HCT116 (cell line): Measurements from ENCODE around the gene AGK. TPM values are rescaled to one million over a fixed set of nuclear protein-coding genes. Genes with fewer than 3 reads are reported as not detected.

Source experiments
- ATAC-seq: fragments of 200-7000 bp; cut with Tn5 transposase; 2 replicates; pipeline ENCODE4 v1.9.1; 2020; ENCODE audit warnings: mild to moderate bottlenecking, moderate library complexity
- BruUV-seq: library from RNA; stranded (reverse); fragments of 400-500 nt; replicated peaks from 2 replicates; lab custom pipeline; 2021; lab: Mats Ljungman, UMichigan
- CTCF ChIA-PET: fragments of 300-600 bp; sonication (Branson Sonifier 250); formaldehyde crosslinking; loops from one replicate; lab custom pipeline; 2021; ENCODE audit warnings: antibody characterized with exemption; lab: Charles Lee
- POLR2A ChIA-PET: fragments of 300-600, 350-600 bp; sonication (Branson Sonifier 250); formaldehyde crosslinking; loops from one replicate; lab custom pipeline; 2021; ENCODE audit warnings: antibody characterized with exemption; lab: Charles Lee
- RAD21 ChIA-PET, 2 experiments: fragments of 300-600 bp; sonication (Branson Sonifier 250); formaldehyde crosslinking; loops; one replicate each; lab custom pipeline; 2023; ENCODE audit warnings: low total read pairs in 2 of 2; ENCODE audit not compliant: uncharacterized antibody in 2 of 2, unreplicated experiment in 2 of 2, low non-redundant PET in 1 of 2; lab: Charles Lee
- DNase-seq: peaks from one replicate; pipeline ENCODE4 v3.0.0-alpha.2; 2010; ENCODE audit warnings: low read depth, low spot score
- H2AFZ ChIP-seq: fragments of 200-600 bp; shearing (Covaris generic), sonication (generic); 2 replicates; pipeline ENCODE4 v1.6.1; 2017; ENCODE audit warnings: low read depth, mixed run types, mixed read lengths, antibody characterized with exemption, low read length; ENCODE audit not compliant: poor library complexity, severe bottlenecking
- H3K27ac ChIP-seq: 2 replicates; pipeline ENCODE4 v1.5.1; 2012; ENCODE audit warnings: low read depth, low read length
- H3K27me3 ChIP-seq: fragments of 200-600 bp; sonication (generic); 2 replicates; pipeline ENCODE4 v1.6.1; 2016; ENCODE audit warnings: mixed run types, low read length, mixed read lengths; ENCODE audit not compliant: insufficient read depth
- H3K36me3 ChIP-seq, 2 experiments: fragments of 200-500 bp in 1 of 2; fragments of 200-600 bp in 1 of 2; sonication (Bioruptor generic) in 1 of 2; sonication (generic) in 1 of 2; 2 replicates each; pipeline versions ENCODE4 v1.5.1 to v1.6.1; 2014 to 2016; ENCODE audit warnings: low read length in 2 of 2, inconsistent platforms in 1 of 2, mixed read lengths in 1 of 2, mixed run types in 1 of 2; ENCODE audit not compliant: insufficient read depth in 2 of 2, control insufficient read depth in 1 of 2
- H3K4me1 ChIP-seq, 2 experiments: fragments of 200-600 bp in 1 of 2; sonication (generic) in 1 of 2; 2 replicates each; pipeline versions ENCODE4 v1.5.1 to v1.6.1; 2012 to 2017; ENCODE audit warnings: low read length in 2 of 2, inconsistent platforms in 1 of 2, mild to moderate bottlenecking in 1 of 2, mixed read lengths in 1 of 2, mixed run types in 1 of 2, moderate library complexity in 1 of 2; ENCODE audit not compliant: insufficient read depth in 2 of 2, control insufficient read depth in 1 of 2
- H3K4me2 ChIP-seq: fragments of 200-600 bp; sonication (generic); 2 replicates; pipeline ENCODE4 v1.6.1; 2017; ENCODE audit warnings: mixed run types, low read length, mixed read lengths
- H3K4me3 ChIP-seq, 2 experiments: fragments of 200-600 bp in 1 of 2; sonication (generic) in 1 of 2; replicated peaks in 1 of 2; 2 replicates each; pipeline ENCODE4 v1.5.1; 2011 to 2016; ENCODE audit warnings: low read length in 2 of 2, control low read depth in 1 of 2, low read depth in 1 of 2, mild to moderate bottlenecking in 1 of 2, mixed read lengths in 1 of 2, mixed run types in 1 of 2
- H3K79me2 ChIP-seq: fragments of 200-600 bp; sonication (generic); 2 replicates; pipeline ENCODE4 v1.6.1; 2017; ENCODE audit warnings: mild to moderate bottlenecking, mixed run types, low read length, moderate library complexity, mixed read lengths; ENCODE audit not compliant: insufficient read depth
- H3K9ac ChIP-seq: fragments of 200-600 bp; sonication (generic); 2 replicates; pipeline ENCODE4 v1.6.1; 2016; ENCODE audit warnings: low read length, mixed read lengths
- H3K9me2 ChIP-seq: fragments of 200-600 bp; sonication (generic), shearing (Covaris generic); 2 replicates; pipeline ENCODE4 v1.6.1; 2017; ENCODE audit warnings: mixed run types, mild to moderate bottlenecking, moderate library complexity; ENCODE audit not compliant: insufficient read depth
- H3K9me3 ChIP-seq, 2 experiments: fragments of 200-500 bp in 1 of 2; fragments of 200-600 bp in 1 of 2; sonication (Bioruptor generic) in 1 of 2; sonication (generic) in 1 of 2; 2 replicates each; pipeline ENCODE4 v1.6.1; 2014 to 2017; ENCODE audit warnings: low read length in 2 of 2, mixed read lengths in 2 of 2, inconsistent platforms in 1 of 2, low read depth in 1 of 2, mild to moderate bottlenecking in 1 of 2, mixed run types in 1 of 2, moderate library complexity in 1 of 2; ENCODE audit not compliant: control insufficient read depth in 1 of 2, insufficient read depth in 1 of 2
- H4K20me1 ChIP-seq: fragments of 200-600 bp; sonication (generic), shearing (Covaris generic); 2 replicates; pipeline ENCODE4 v1.6.1; 2017; ENCODE audit warnings: mixed run types, mild to moderate bottlenecking, moderate library complexity; ENCODE audit not compliant: insufficient read depth
- CEBPB ChIP-seq: IDR thresholded peaks from 2 replicates; pipeline ENCODE4 v1.6.1; 2012; ENCODE audit warnings: low read depth
- CTCF ChIP-seq, 3 experiments: fragments of 200-600 bp in 1 of 3; sonication (generic) in 1 of 3; IDR thresholded peaks in 2 of 3; conservative IDR thresholded peaks in 1 of 3; 2 replicates each; pipeline ENCODE4 v1.5.1; 2012 to 2017; ENCODE audit warnings: low read depth in 2 of 3, low read length in 2 of 3, antibody characterized with exemption in 1 of 3, borderline replicate concordance in 1 of 3, control low read depth in 1 of 3, mild to moderate bottlenecking in 1 of 3, mixed read lengths in 1 of 3, mixed run types in 1 of 3, moderate library complexity in 1 of 3; ENCODE audit not compliant: insufficient read depth in 1 of 3
- EZH2 ChIP-seq: fragments of 200-600 bp; sonication (generic); IDR thresholded peaks from 2 replicates; pipeline ENCODE4 v1.6.1; 2017; ENCODE audit warnings: antibody characterized with exemption, mixed run types
- POLR2A ChIP-seq: IDR thresholded peaks from 2 replicates; pipeline ENCODE4 v1.7.0; 2011; ENCODE audit warnings: borderline replicate concordance; ENCODE audit not compliant: insufficient read depth, insufficient read length; ENCODE audit errors: extremely low read depth
- REST ChIP-seq: IDR thresholded peaks from 2 replicates; pipeline ENCODE4 v1.6.1; 2012; ENCODE audit warnings: low read depth
- SP1 ChIP-seq: IDR thresholded peaks from 2 replicates; pipeline ENCODE4 v1.6.1; 2012; ENCODE audit warnings: low read depth
- ZBTB33 ChIP-seq: IDR thresholded peaks from 2 replicates; pipeline ENCODE4 v1.6.1; 2011; ENCODE audit warnings: mild to moderate bottlenecking, low read length, moderate library complexity; ENCODE audit not compliant: insufficient replicate concordance; ENCODE audit errors: extremely low read depth
- ZFX ChIP-seq: fragments of 450-650 bp; IDR thresholded peaks from 2 replicates; pipeline ENCODE4 v1.6.1; 2017
- ZNF274 ChIP-seq: fragments of 200-500 bp; sonication (Bioruptor generic); IDR thresholded peaks from 2 replicates; pipeline ENCODE4 v1.6.1; 2014; ENCODE audit warnings: mild to moderate bottlenecking, low read depth, low read length, inconsistent platforms
- intact Hi-C: fragments of 100-400 bp; cut with micrococcal nuclease; formaldehyde crosslinking; loops from 2 replicates; pipeline ENCODE4 v1.10.0; 2022
- total RNA-seq: library from RNA; stranded (reverse); gene quantifications from one replicate; pipeline ENCODE4 v1.2.1, GENCODE V29; 2021; ENCODE audit not compliant: unreplicated experiment

The AGK gene
- total RNA-seq, 1 experiment from 2014 or later: 36.3 TPM

- peaks cover under 1 to 25% of the 10 kb centered on the region in 2 experiments; a peak in 2 of 4 replicates for H3K36me3 ChIP-seq
- no peak for ATAC-seq
- TF ChIP-seq POLR2A (no peak), SP1 (no peak), ZBTB33 (no peak), ZFX (no peak), EZH2 (no peak), CEBPB (no peak)
- POLR2A ChIA-PET: no interaction called here
- H3K9me3 ChIP-seq: no peaks in the 10 kb centered on the region
- intact Hi-C loops: no loop called here
- DNase-seq: no peak
- RAD21 ChIA-PET: no interaction called here
- no peak overlapping the region for H2AFZ ChIP-seq
- H3K4me2 ChIP-seq: no peak overlapping the region
- H3K27me3 ChIP-seq: no peaks in the 10 kb centered on the region
- H4K20me1 ChIP-seq: no peaks in the 10 kb centered on the region
- no peaks in the 10 kb centered on the region for H3K9me2 ChIP-seq
- no peak overlapping the region for H3K4me3 ChIP-seq
- no peak overlapping the region for H3K9ac ChIP-seq
- peaks cover 6% of the 10 kb centered on the region for H3K79me2 ChIP-seq
- H3K27ac ChIP-seq: no peak overlapping the region
- CTCF ChIA-PET: no interaction called here
- BruUV-seq: no TSS peak
- no peaks in the 10 kb centered on the region for H3K4me1 ChIP-seq
These were observed 10.8 kb downstream of the AGK start for GRCh38 chr7:141562036-141562435.

GRCh38 chr7:141562543-141562942 is 11.3 kb downstream of the AGK start:
- ATAC-seq (no peak), DNase-seq (no peak)
- Histone ChIP-seq H3K79me2 (peaks cover 6% of the 10 kb centered on the region), H3K4me3 (no peak overlapping the region), H3K9ac (no peak overlapping the region), H3K9me3 (no peaks in the 10 kb centered on the region), H2AFZ (no peak overlapping the region), H3K4me1 (no peaks in the 10 kb centered on the region), H3K9me2 (no peaks in the 10 kb centered on the region), H3K27me3 (no peaks in the 10 kb centered on the region), H3K36me3 (peaks cover 0 to 22% of the 10 kb centered on the region in 2 experiments; a peak in 1 of 4 replicates), H3K27ac (no peak overlapping the region), H3K4me2 (no peak overlapping the region), H4K20me1 (no peaks in the 10 kb centered on the region)
- TF ChIP-seq CEBPB: no peak
- no peak for TF ChIP-seq ZFX
- TF ChIP-seq REST: no peak
- TF ChIP-seq ZNF274: no peak
- TF ChIP-seq CTCF (IDR thresholded peaks at IDR 0.05 in 2 of 3, conservative IDR thresholded peaks at IDR 0.05 in 1 of 3; ENCODE audit: borderline replicate concordance in 1 of 3, insufficient read depth in 1 of 3, low read depth in 2 of 3, low read length in 2 of 3): no peak
- intact Hi-C loops: no loop called here
- POLR2A ChIA-PET: no interaction called here
- CTCF ChIA-PET: no interaction called here
- no TSS peak for BruUV-seq
- RAD21 ChIA-PET: no interaction called here
